PC-9 (cell line): Measurements from ENCODE around the gene SMG6. TPM values are rescaled to one million over a fixed set of nuclear protein-coding genes. Genes with fewer than 3 reads are reported as not detected.

Experiments
- BruUV-seq: library from RNA; stranded (reverse); fragments of 400-500 nt; replicated peaks from 2 replicates; lab custom pipeline; 2021; lab: Mats Ljungman, UMichigan
- CTCF ChIA-PET: fragments of 300-600 bp; sonication (Branson Sonifier 250); formaldehyde crosslinking; loops from one replicate; lab custom pipeline; 2022; ENCODE audit warnings: antibody characterized with exemption; lab: Charles Lee
- POLR2A ChIA-PET: fragments of 300-600 bp; sonication (Branson Sonifier 250); formaldehyde crosslinking; loops from one replicate; lab custom pipeline; 2022; ENCODE audit warnings: antibody characterized with exemption; ENCODE audit not compliant: unreplicated experiment; lab: Charles Lee
- DNase-seq, 2 experiments: peaks; one replicate each; pipeline versions ENCODE4 v3.0.0 to v3.0.0-alpha.2; 2015 to 2022; ENCODE audit warnings: mixed read lengths in 1 of 2
- H2AFZ ChIP-seq: fragments of 200-600 bp; sonication (generic); 2 replicates; pipeline ENCODE4 v1.8.1; 2017; ENCODE audit warnings: antibody characterized with exemption
- H3F3A ChIP-seq: fragments of 200-600 bp; sonication (generic); 2 replicates; pipeline ENCODE4 v1.8.1; 2017; ENCODE audit warnings: antibody characterized with exemption, mild to moderate bottlenecking, low read depth; ENCODE audit not compliant: insufficient read depth
- H3K27ac ChIP-seq: fragments of 200-600 bp; sonication (generic); 2 replicates; pipeline ENCODE4 v1.6.1; 2016; ENCODE audit warnings: mixed run types
- H3K27me3 ChIP-seq: fragments of 200-600 bp; sonication (generic); 2 replicates; pipeline ENCODE4 v1.6.1; 2016; ENCODE audit warnings: low read depth, mixed run types; ENCODE audit not compliant: insufficient read depth
- H3K36me3 ChIP-seq: fragments of 200-600 bp; sonication (generic); 2 replicates; pipeline ENCODE4 v1.6.1; 2016; ENCODE audit warnings: low read depth, mixed run types
- H3K4me1 ChIP-seq: fragments of 200-600 bp; sonication (generic); replicated peaks from 2 replicates; pipeline ENCODE4 v1.6.1; 2016; ENCODE audit warnings: mixed run types; ENCODE audit not compliant: insufficient read depth
- H3K4me2 ChIP-seq: fragments of 200-600 bp; sonication (generic); 2 replicates; pipeline ENCODE4 v1.6.1; 2017; ENCODE audit warnings: mixed run types
- H3K4me3 ChIP-seq: fragments of 200-600 bp; sonication (generic); 2 replicates; pipeline ENCODE4 v1.6.1; 2016; ENCODE audit warnings: mixed run types
- H3K79me2 ChIP-seq: fragments of 200-600 bp; sonication (generic); 2 replicates; pipeline ENCODE4 v1.6.1; 2017; ENCODE audit warnings: low read depth, mixed run types
- H3K9me2 ChIP-seq: fragments of 200-600 bp; sonication (generic); 2 replicates; pipeline ENCODE4 v1.8.1; 2017; ENCODE audit warnings: mild to moderate bottlenecking; ENCODE audit not compliant: insufficient read depth
- H3K9me3 ChIP-seq: fragments of 200-600 bp; sonication (generic); 2 replicates; pipeline ENCODE4 v1.8.1; 2016; ENCODE audit warnings: low read depth; ENCODE audit not compliant: insufficient read depth
- H4K20me1 ChIP-seq: fragments of 200-600 bp; sonication (generic); 2 replicates; pipeline ENCODE4 v1.8.1; 2017; ENCODE audit not compliant: insufficient read depth
- CTCF ChIP-seq: fragments of 200-600 bp; sonication (generic); conservative IDR thresholded peaks from 2 replicates; pipeline ENCODE4 v1.6.1; 2017; ENCODE audit warnings: mixed run types, antibody characterized with exemption, mild to moderate bottlenecking, moderate library complexity
- EZH2 ChIP-seq: fragments of 200-600 bp; sonication (generic); IDR thresholded peaks from 2 replicates; pipeline ENCODE4 v1.8.0; 2017; ENCODE audit warnings: antibody characterized with exemption, low read depth
- intact Hi-C: fragments of 100-400 bp; cut with micrococcal nuclease; formaldehyde crosslinking; loops from one replicate; pipeline ENCODE4 v1.10.0; 2022; ENCODE audit not compliant: unreplicated experiment
- total RNA-seq: library from RNA; stranded (reverse); gene quantifications from 2 replicates; pipeline ENCODE4 v1.2.3, GENCODE V29; 2021

Gene SMG6
- total RNA-seq, 1 experiment from 2014 or later, result 43.1 TPM

GRCh38 chr17:2094891-2095535 lies 208.6 kb downstream of the SMG6 start:
- Histone ChIP-seq H3K4me3 (no peak overlapping the region), H3K36me3 (no peaks in the 10 kb centered on the region), H2AFZ (no peak overlapping the region), H3K79me2 (no peaks in the 10 kb centered on the region), H3K4me2 (no peak overlapping the region), H3K9me3 (no peaks in the 10 kb centered on the region), H3K9me2 (no peaks in the 10 kb centered on the region), H3K27ac (no peak overlapping the region), H3K4me1 (peaks cover 12% of the 10 kb centered on the region), H3F3A (peaks cover 17% of the 10 kb centered on the region; the same call in 1 of the 2 replicates), H4K20me1 (no peaks in the 10 kb centered on the region), H3K27me3 (no peaks in the 10 kb centered on the region)
- BruUV-seq, result no TSS peak
- intact Hi-C loops, result no loop called here
- TF ChIP-seq EZH2 (no peak), CTCF (peak; percentile 29; the same call in 1 of the 2 replicates)
- DNase-seq, result peak in 1 of 2 experiments; percentile 16
- ChIA-PET CTCF (interaction anchor here (0.6 kb wide), 1 partner anchor 1019 kb away, joined by 3 read pairs; no protein-coding TSS in a partner anchor), POLR2A (interaction anchor here (0.7 kb wide), 1 partner anchor 188 kb away, joined by 3 read pairs; no protein-coding TSS in a partner anchor)

- intact Hi-C loops, result no loop called here
These were observed 210.2 kb downstream of the SMG6 start for GRCh38 chr17:2093349-2093748.

GRCh38 chr17:2092253-2092652 lies 211.3 kb downstream of the SMG6 start:
- POLR2A ChIA-PET, result no interaction called here
- no TSS peak for BruUV-seq
- Histone ChIP-seq H3K27me3 (no peaks in the 10 kb centered on the region), H3F3A (peaks cover 17% of the 10 kb centered on the region; the same call in 1 of the 2 replicates), H3K79me2 (no peaks in the 10 kb centered on the region), H2AFZ (no peak overlapping the region), H3K27ac (no peak overlapping the region; the same call in 1 of the 2 replicates), H3K4me2 (no peak overlapping the region), H3K4me1 (peaks cover 12% of the 10 kb centered on the region), H3K36me3 (no peaks in the 10 kb centered on the region), H4K20me1 (no peaks in the 10 kb centered on the region), H3K9me3 (no peaks in the 10 kb centered on the region), H3K4me3 (no peak overlapping the region), H3K9me2 (no peaks in the 10 kb centered on the region)
- no peak for DNase-seq
- TF ChIP-seq CTCF, result no peak
- no peak for TF ChIP-seq EZH2
- CTCF ChIA-PET, result no interaction called here
- intact Hi-C loops, result no loop called here

More at GRCh38 chr17:2093349-2093748, 210.2 kb downstream of the SMG6 start:
- H3K4me3 ChIP-seq, result no peak overlapping the region
- no peaks in the 10 kb centered on the region for H3K9me3 ChIP-seq
- POLR2A ChIA-PET, result interaction anchor here (0.5 to 0.7 kb wide), 2 partner anchors 255 to 259 kb away, joined by 3 to 4 read pairs; no protein-coding TSS in a partner anchor
- H3K27ac ChIP-seq, result peak overlapping the region; percentile 5; the same call in 1 of the 2 replicates
- no peaks in the 10 kb centered on the region for H3K9me2 ChIP-seq
- H3F3A ChIP-seq, result peaks cover 17% of the 10 kb centered on the region; the same call in 1 of the 2 replicates
- TF ChIP-seq EZH2, result no peak
- TF ChIP-seq CTCF, result no peak
- no peaks in the 10 kb centered on the region for H3K79me2 ChIP-seq
- H3K4me1 ChIP-seq, result peaks cover 12% of the 10 kb centered on the region
- CTCF ChIA-PET, result interaction anchor here (0.7 kb wide), 2 partner anchors 39 to 422 kb away, joined by 4 to 6 read pairs; no protein-coding TSS in a partner anchor
- no peaks in the 10 kb centered on the region for H3K36me3 ChIP-seq
- no peak overlapping the region for H2AFZ ChIP-seq
- H3K27me3 ChIP-seq, result no peaks in the 10 kb centered on the region
- peak; percentile 76 to 81 for DNase-seq
- no peaks in the 10 kb centered on the region for H4K20me1 ChIP-seq
- no peak overlapping the region for H3K4me2 ChIP-seq
- BruUV-seq, result no TSS peak
